HEK293 (cell line): ENCODE results near the gene POLR3E.

Experiments used
- CTCF ChIA-PET: fragments of 350-600 bp; formaldehyde crosslinking; extraction: SDS; loops from one replicate; lab custom pipeline; 2021; ENCODE audit warnings: antibody characterized with exemption; lab: Yijun Ruan, JAX
- POLR2A ChIA-PET: fragments of 300-600 bp; formaldehyde crosslinking; extraction: SDS; loops from one replicate; lab custom pipeline; 2020; ENCODE audit warnings: antibody characterized with exemption, inconsistent platforms; lab: Yijun Ruan, JAX
- H3K27ac ChIP-seq: fragments of 200-500 bp; sonication (Bioruptor generic); 2 replicates; pipeline ENCODE4 v1.5.1; 2014; ENCODE audit warnings: low read depth, low read length, control low read depth, inconsistent platforms; ENCODE audit errors: extremely low read depth
- H3K36me3 ChIP-seq, 2 experiments: fragments of 200-500 bp in 1 of 2; sonication (Bioruptor generic) in 1 of 2; 1 replicate in 1 of 2; 2 replicates in 1 of 2; pipeline ENCODE4 v1.5.1; 2014 to 2017; ENCODE audit warnings: inconsistent platforms in 2 of 2, low read length in 2 of 2; ENCODE audit not compliant: control insufficient read depth in 2 of 2, insufficient read depth in 1 of 2
- H3K4me1 ChIP-seq: fragments of 200-500 bp; sonication (Bioruptor generic); 2 replicates; pipeline ENCODE4 v1.5.1; 2014; ENCODE audit warnings: mild to moderate bottlenecking, low read length, inconsistent platforms; ENCODE audit not compliant: control insufficient read depth, insufficient read depth
- H3K4me3 ChIP-seq: 2 replicates; pipeline ENCODE4 v1.5.1; 2011; ENCODE audit warnings: low read depth, mild to moderate bottlenecking, control low read depth, low read length, moderate library complexity
- H3K9me3 ChIP-seq: fragments of 200-500 bp; sonication (Bioruptor generic); 2 replicates; pipeline ENCODE4 v1.5.1; 2014; ENCODE audit warnings: low read depth, low read length, inconsistent platforms; ENCODE audit not compliant: control insufficient read depth, insufficient read depth
- BCL11B ChIP-seq: fragments of 450-650 bp; formaldehyde crosslinking; IDR thresholded peaks from 2 replicates; pipeline ENCODE4 v1.5.1; 2016; ENCODE audit warnings: low read depth, missing biosample characterization, missing genetic modification characterization
- HOXC10 ChIP-seq: sonication (generic); formaldehyde crosslinking; IDR thresholded peaks from 2 replicates; pipeline ENCODE4 v1.8.1; 2023; ENCODE audit warnings: mild to moderate bottlenecking, missing genetic modification reagents
- KLF16 ChIP-seq: fragments of 450-650 bp; formaldehyde crosslinking; IDR thresholded peaks from 2 replicates; pipeline ENCODE4 v1.5.1; 2017; ENCODE audit warnings: missing biosample characterization, missing genetic modification characterization
- OVOL3 ChIP-seq: fragments of 450-650 bp; formaldehyde crosslinking; IDR thresholded peaks from 2 replicates; pipeline ENCODE4 v1.5.1; 2016; ENCODE audit warnings: missing biosample characterization, missing genetic modification characterization
- SALL2 ChIP-seq: fragments of 450-650 bp; formaldehyde crosslinking; IDR thresholded peaks from 2 replicates; pipeline ENCODE4 v1.5.0; 2017; ENCODE audit warnings: missing biosample characterization, mild to moderate bottlenecking, missing genetic modification characterization, borderline replicate concordance
- TRIM28 ChIP-seq: IDR thresholded peaks from 2 replicates; pipeline ENCODE4 v1.6.1; 2011; ENCODE audit warnings: low read length, control low read depth, borderline replicate concordance
- ZBTB7A ChIP-seq: fragments of 450-650 bp; formaldehyde crosslinking; IDR thresholded peaks from 2 replicates; pipeline ENCODE4 v1.5.1; 2016; ENCODE audit warnings: low read depth, missing biosample characterization, missing genetic modification characterization
- ZIC2 ChIP-seq: fragments of 450-650 bp; formaldehyde crosslinking; IDR thresholded peaks from 2 replicates; pipeline ENCODE4 v1.5.1; 2016; ENCODE audit warnings: missing biosample characterization, missing genetic modification characterization
- ZNF146 ChIP-seq: fragments of 450-650 bp; formaldehyde crosslinking; IDR thresholded peaks from 2 replicates; pipeline ENCODE4 v1.5.1; 2016; ENCODE audit warnings: missing biosample characterization, missing genetic modification characterization
- ZNF221 ChIP-seq: fragments of 450-650 bp; formaldehyde crosslinking; IDR thresholded peaks from 2 replicates; pipeline ENCODE4 v1.5.1; 2017; ENCODE audit warnings: missing biosample characterization, missing genetic modification characterization, borderline replicate concordance
- ZNF23 ChIP-seq: fragments of 450-650 bp; formaldehyde crosslinking; IDR thresholded peaks from 2 replicates; pipeline ENCODE4 v1.5.1; 2016; ENCODE audit warnings: missing biosample characterization, missing genetic modification characterization, borderline replicate concordance
- ZNF394 ChIP-seq: fragments of 450-650 bp; formaldehyde crosslinking; IDR thresholded peaks from 2 replicates; pipeline ENCODE4 v1.5.1; 2016; ENCODE audit warnings: missing biosample characterization, missing genetic modification characterization, mild to moderate bottlenecking, moderate library complexity, borderline replicate concordance
- ZNF423 ChIP-seq: fragments of 450-650 bp; formaldehyde crosslinking; IDR thresholded peaks from 2 replicates; pipeline ENCODE4 v1.5.1; 2016; ENCODE audit warnings: missing biosample characterization, missing genetic modification characterization
- ZNF530 ChIP-seq: fragments of 450-650 bp; formaldehyde crosslinking; IDR thresholded peaks from 2 replicates; pipeline ENCODE4 v1.5.1; 2016; ENCODE audit warnings: low read depth, missing biosample characterization, missing genetic modification characterization
- ZNF768 ChIP-seq: fragments of 450-650 bp; formaldehyde crosslinking; IDR thresholded peaks from 2 replicates; pipeline ENCODE4 v1.5.1; 2018; ENCODE audit warnings: missing biosample characterization, mild to moderate bottlenecking, missing genetic modification characterization
- ZNF776 ChIP-seq: fragments of 450-650 bp; formaldehyde crosslinking; IDR thresholded peaks from 2 replicates; pipeline ENCODE4 v1.5.0; 2017; ENCODE audit warnings: missing biosample characterization, missing genetic modification characterization, borderline replicate concordance
- ZSCAN23 ChIP-seq: fragments of 450-650 bp; formaldehyde crosslinking; IDR thresholded peaks from 2 replicates; pipeline ENCODE4 v1.5.1; 2016; ENCODE audit warnings: missing biosample characterization, missing genetic modification characterization
- TF ChIP-seq, protein P1 (sequence below): fragments of 450-650 bp; formaldehyde crosslinking; IDR thresholded peaks from 2 replicates; pipeline ENCODE4 v1.5.1; 2016; ENCODE audit warnings: missing biosample characterization, missing genetic modification characterization, borderline replicate concordance
- TF ChIP-seq, protein P2 (sequence below): fragments of 450-650 bp; formaldehyde crosslinking; IDR thresholded peaks from 2 replicates; pipeline ENCODE4 v1.5.1; 2016; ENCODE audit warnings: missing biosample characterization, missing genetic modification characterization
- TF ChIP-seq, protein P3 (sequence below): fragments of 450-650 bp; formaldehyde crosslinking; IDR thresholded peaks from 2 replicates; pipeline ENCODE4; 2016; ENCODE audit warnings: missing biosample characterization, missing genetic modification characterization

POLR3E gene

DNA sequence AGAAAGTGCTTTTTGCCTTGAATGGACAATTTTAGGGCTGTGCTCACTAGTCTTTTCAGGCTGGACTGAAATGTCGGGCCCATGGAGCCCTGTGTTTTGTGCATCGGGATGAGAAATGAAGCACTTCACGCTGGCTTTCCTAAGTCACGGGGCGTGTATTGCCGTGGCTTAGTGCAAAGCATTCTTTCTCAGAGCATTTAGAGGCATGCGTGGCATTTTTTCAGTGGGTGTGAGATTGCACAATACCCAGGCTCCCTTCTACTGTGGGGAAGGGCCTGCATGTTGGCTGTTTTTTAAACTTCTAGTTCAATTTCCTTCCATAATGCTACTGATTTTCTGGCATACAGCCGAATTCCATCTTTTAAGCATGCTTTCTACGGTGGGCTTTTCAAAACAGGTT lies 12.6 kb upstream of the POLR3E start:
- CTCF ChIA-PET, result interaction anchor here (0.7 kb wide), 1 partner anchor 77 kb away, joined by 3 read pairs; no protein-coding TSS in a partner anchor
- POLR2A ChIA-PET, result no interaction called here
- Histone ChIP-seq H3K9me3 (no peaks in the 10 kb centered on the region), H3K36me3 (peaks cover 0 to 38% of the 10 kb centered on the region in 2 experiments; a peak in 2 of 3 replicates), H3K27ac (no peak overlapping the region), H3K4me1 (peaks cover 3% of the 10 kb centered on the region; the same call in 1 of the 2 replicates), H3K4me3 (no peak overlapping the region)
- TF ChIP-seq ZNF23 (no peak), ZBTB7A (no peak), ZSCAN23 (tag by site-specific recombination) (no peak), ZNF768 (tag by site-specific recombination) (no peak)

DNA sequence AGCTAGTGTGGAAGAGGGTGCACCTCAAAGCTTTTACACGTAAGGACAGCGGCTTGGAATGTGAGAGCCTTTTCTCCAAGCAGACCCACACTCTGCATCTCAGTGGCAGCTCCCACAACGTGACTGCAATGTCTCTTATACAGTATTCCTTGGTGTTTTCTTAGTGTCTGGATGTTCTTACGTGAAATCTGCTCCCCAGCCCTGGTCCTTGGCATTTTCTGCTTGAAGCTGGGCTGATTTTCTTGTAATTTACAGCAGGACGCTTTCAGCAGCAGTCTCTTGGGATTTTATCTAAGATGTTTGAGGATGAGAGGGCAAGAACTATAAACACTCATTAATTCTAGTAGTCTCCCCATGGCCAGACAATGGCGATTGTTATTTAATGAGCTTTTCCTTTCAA lies 12.1 kb upstream of the POLR3E start:
- Histone ChIP-seq H3K4me1 (peaks cover 2% of the 10 kb centered on the region; the same call in 1 of the 2 replicates), H3K4me3 (no peak overlapping the region), H3K36me3 (peaks cover 0 to 35% of the 10 kb centered on the region in 2 experiments; a peak in 2 of 3 replicates), H3K9me3 (no peaks in the 10 kb centered on the region), H3K27ac (no peak overlapping the region)
- CTCF ChIA-PET, result interaction anchor here (0.6 to 0.7 kb wide), 2 partner anchors 16 to 77 kb away, joined by 3 read pairs; no protein-coding TSS in a partner anchor
- TF ChIP-seq ZNF394 (no peak), ZNF146 (tag by site-specific recombination) (no peak), SALL2 (tag by site-specific recombination) (no peak), BCL11B (tag by site-specific recombination) (no peak), KLF16 (tag by site-specific recombination) (no peak), ZNF776 (tag by site-specific recombination) (no peak), HOXC10 (CRISPR knock-in tag) (no peak), ZIC2 (tag by site-specific recombination) (no peak), TRIM28 (no peak), ZNF423 (no peak), ZNF530 (tag by site-specific recombination) (no peak), ZNF221 (tag by site-specific recombination) (no peak), OVOL3 (no peak)
- TF ChIP-seq, protein P1, sequence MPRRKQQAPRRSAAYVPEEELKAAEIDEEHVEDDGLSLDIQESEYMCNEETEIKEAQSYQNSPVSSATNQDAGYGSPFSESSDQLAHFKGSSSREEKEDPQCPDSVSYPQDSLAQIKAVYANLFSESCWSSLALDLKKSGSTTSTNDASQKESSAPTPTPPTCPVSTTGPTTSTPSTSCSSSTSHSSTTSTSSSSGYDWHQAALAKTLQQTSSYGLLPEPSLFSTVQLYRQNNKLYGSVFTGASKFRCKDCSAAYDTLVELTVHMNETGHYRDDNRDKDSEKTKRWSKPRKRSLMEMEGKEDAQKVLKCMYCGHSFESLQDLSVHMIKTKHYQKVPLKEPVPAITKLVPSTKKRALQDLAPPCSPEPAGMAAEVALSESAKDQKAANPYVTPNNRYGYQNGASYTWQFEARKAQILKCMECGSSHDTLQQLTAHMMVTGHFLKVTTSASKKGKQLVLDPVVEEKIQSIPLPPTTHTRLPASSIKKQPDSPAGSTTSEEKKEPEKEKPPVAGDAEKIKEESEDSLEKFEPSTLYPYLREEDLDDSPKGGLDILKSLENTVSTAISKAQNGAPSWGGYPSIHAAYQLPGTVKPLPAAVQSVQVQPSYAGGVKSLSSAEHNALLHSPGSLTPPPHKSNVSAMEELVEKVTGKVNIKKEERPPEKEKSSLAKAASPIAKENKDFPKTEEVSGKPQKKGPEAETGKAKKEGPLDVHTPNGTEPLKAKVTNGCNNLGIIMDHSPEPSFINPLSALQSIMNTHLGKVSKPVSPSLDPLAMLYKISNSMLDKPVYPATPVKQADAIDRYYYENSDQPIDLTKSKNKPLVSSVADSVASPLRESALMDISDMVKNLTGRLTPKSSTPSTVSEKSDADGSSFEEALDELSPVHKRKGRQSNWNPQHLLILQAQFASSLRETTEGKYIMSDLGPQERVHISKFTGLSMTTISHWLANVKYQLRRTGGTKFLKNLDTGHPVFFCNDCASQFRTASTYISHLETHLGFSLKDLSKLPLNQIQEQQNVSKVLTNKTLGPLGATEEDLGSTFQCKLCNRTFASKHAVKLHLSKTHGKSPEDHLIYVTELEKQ (tag by site-specific recombination), result no peak
- TF ChIP-seq, protein P2, sequence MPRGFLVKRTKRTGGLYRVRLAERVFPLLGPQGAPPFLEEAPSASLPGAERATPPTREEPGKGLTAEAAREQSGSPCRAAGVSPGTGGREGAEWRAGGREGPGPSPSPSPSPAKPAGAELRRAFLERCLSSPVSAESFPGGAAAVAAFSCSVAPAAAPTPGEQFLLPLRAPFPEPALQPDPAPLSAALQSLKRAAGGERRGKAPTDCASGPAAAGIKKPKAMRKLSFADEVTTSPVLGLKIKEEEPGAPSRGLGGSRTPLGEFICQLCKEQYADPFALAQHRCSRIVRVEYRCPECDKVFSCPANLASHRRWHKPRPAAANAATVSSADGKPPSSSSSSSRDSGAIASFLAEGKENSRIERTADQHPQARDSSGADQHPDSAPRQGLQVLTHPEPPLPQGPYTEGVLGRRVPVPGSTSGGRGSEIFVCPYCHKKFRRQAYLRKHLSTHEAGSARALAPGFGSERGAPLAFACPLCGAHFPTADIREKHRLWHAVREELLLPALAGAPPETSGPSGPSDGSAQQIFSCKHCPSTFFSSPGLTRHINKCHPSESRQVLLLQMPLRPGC (tag by site-specific recombination), result no peak
- TF ChIP-seq, protein P3, sequence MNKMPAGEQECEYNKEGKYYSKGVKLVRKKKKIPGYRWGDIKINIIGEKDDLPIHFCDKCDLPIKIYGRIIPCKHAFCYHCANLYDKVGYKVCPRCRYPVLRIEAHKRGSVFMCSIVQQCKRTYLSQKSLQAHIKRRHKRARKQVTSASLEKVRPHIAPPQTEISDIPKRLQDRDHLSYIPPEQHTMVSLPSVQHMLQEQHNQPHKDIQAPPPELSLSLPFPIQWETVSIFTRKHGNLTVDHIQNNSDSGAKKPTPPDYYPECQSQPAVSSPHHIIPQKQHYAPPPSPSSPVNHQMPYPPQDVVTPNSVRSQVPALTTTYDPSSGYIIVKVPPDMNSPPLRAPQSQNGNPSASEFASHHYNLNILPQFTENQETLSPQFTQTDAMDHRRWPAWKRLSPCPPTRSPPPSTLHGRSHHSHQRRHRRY (tag by site-specific recombination), result no peak
- TF ChIP-seq, all 188 proteins: peak for 0
- POLR2A ChIA-PET, result no interaction called here
